CMK (cell line): ENCODE measurements around the gene GALNT9.

Source experiments
- DNase-seq: peaks from one replicate; pipeline ENCODE4 v3.0.0-alpha.2; 2010; ENCODE audit warnings: low read depth

The GALNT9 gene

DNA sequence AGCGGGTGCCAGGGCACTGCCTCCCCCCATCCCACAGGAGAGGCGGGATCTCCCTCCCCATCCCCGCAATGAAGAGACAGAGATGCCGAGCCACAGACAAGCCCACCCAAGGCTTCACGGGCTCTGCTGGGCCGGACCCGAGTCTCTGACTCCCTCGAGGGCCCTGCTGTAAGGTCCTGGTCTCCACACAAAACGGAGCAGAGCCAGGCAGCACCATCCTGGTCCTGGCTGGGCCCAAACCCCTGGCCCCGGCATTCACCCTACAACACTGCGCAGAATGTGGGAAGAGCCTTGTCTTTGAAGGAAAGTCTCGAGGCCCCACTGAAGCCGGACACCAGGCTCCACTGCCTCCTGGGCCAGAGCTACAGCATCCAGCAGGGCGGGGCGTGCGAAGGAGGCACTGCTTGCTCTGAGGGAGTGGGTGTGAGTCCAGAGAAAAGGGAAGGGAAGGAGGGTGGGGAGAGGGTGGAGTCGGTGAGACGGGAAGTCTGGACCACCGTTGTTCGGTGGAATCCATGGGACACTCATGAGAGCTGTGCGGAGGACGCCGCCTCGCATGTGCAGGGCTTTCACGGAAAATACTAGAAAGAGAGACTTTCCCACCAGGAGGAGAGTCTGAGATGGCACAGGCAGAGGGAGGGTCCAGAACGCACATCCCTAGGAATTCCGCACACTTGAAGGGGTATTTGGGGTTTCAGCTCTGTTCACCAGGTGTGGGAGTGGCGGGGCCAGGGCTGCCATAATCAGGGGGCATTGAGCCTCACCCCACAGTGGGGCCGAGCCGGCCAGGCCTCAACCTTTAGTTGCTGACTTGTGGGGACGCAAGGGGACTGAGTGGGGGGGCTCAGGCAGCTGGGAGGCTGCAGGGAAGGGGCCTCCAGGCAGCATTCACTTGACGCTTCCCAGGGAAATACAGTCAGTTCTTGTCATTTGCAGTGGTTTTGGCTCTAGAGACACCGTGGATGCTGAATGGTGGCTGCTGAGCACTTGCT lies 36.8 kb downstream of the GALNT9 start:
- no peak for DNase-seq

- DNase-seq: no peak
Observed at GRCh38 chr12:132291402-132292175, 37.8 kb downstream of the GALNT9 start.

- DNase-seq: no peak
Observed at GRCh38 chr12:132290203-132290540, 39.2 kb downstream of the GALNT9 start.

DNA sequence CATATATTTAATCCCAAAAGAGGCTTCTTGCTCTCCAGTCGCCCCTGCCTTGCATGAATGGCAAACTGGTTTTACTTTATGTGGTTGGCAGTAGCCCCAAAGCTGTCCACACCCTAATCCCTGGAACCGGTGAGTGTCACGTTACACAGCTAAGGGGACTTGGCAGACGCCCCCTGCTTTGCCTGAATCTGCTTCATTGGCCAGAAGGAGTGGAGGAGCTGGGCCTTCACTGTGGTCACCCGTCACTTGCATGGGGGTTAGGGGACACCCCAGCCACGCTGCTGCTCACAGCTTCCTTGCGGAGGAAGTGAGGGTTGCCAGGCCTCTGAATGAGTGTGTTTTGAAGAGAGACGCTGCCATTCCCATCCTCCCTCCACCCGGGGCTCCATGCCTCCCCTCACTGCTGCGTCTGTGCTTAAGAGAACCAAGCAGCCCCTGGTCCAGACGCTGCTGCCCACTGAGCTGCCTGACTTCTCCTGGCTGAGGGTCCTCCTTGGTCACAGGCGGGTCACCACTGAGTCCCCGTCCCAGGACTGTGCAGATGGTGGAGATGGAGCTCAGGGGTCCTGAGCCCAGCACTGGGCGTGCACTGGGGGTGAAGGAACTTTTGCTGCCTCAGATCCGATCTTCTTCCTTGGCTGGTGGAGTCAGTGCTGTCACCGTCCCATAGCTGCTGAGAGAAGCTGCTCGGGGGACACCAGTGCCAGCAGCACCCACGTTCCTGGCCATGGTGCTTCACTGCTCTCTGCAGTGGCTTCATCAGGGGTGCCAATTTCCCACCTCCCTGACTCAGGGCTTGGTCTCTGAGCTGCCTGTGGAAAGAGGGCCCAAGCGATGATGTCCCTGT lies 39.8 kb downstream of the GALNT9 start:
- no peak for DNase-seq

DNA sequence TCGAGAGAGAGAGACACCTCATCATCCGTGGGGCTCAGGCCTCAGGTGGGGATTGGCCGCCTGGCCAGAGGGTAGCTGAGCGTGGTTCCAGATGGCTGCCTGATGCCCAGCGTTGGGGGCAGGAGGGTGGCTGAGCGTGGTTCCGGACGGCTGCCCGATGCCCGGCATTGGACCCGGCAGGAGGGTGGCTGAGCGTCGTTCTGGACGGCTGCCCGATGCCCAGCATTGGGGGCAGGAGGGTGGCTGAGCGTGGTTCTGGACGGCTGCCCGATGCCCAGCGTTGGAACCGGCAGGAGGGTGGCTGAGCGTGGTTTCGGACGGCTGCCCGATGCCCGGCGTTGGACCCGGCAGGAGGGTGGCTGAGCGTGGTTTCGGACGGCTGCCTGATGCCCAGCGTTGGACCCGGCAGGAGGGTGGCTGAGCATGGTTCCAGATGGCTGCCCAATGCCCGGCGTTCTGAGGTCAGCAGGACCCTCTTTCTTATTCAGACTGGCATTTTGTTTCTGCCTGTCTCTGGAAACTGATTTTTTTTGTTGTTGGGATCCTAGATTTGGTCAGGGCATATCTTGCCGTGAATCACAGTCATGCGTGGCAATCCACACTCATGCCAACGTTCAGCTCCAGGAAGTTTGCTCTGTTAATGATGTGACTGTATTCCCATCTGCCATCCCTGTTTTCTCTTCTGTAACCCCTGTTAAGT lies 40.7 kb downstream of the GALNT9 start:
- DNase-seq: no peak

GRCh38 chr12:132287391-132288238 lies 41.8 kb downstream of the GALNT9 start:
- DNase-seq: no peak

GRCh38 chr12:132286912-132287311 lies 42.5 kb downstream of the GALNT9 start:
- no peak for DNase-seq

GRCh38 chr12:132285991-132286681 lies 43.3 kb downstream of the GALNT9 start:
- DNase-seq: no peak

GRCh38 chr12:132284827-132285741 lies 44.3 kb downstream of the GALNT9 start:
- DNase-seq: no peak

DNA sequence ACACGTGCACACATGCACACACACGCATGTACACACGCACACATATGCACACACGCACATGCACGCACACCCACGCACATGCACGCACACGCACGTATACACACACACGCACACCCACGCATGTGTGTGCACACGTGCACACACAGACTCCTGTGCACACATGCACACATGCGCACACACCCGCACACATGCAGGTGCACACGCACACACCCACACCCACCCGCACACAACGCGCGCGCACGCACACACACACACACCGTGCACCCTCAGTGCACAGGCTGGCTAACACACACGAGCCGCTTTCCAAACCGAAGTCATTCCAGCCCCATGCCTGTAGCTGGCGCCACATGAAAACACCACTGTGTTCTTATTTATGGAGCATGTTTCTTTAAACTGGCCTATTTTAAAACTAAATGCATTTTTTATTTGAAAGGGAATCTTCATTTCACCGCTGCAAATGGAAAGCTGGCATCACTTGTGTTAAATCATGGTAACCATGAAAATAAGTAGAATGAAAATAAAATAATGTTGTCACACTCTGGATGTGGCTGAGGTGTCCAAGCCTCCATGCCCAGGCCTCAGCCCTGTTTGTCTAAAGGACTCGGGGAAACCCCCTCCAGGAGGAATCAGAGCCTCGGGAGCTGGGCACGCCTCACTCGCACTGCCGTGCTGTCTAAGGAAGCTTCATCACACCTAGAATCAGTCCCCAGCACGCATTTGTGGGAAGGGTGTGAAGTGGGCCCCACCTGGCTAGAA lies 45.1 kb downstream of the GALNT9 start:
- DNase-seq: no peak

DNA sequence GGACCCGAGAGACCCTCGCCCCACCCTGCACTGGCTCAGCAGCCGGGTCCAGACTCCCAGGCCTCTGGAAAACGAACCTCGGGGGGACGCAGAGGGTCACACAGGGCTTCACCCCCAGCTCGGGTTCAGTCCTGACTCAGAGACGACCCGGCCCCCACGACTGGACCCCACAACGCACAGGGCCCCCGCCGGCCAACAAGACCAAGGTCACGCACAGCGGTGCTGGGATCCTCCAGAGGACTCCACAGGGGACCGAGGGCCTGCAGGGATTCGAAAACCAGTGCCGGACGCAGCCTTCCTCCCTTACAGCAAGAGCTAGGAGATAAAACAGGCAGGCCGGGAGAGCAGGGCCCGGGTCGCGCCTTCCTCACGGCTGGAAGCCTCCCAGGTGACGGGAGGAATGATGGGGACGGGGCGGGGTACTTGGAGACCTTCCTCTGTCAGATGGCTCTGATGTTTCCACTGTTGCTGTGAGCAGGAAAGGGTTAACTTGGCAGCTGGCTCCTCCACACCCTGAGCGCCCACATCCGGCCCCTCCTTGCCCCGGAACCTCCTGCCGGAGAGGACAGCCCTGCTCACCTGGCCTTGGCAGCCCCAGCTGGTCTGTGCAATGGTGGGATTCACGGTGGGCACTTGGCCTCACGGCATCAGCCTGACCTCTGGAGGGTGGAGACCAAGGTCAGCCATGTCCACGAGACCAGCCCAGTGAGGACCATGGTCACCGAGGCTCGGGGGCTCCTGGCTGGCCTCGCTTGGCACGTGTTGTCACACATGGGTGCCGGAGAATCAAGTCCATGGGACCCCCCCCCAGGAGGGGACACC lies 46.2 kb downstream of the GALNT9 start:
- DNase-seq: no peak

DNA sequence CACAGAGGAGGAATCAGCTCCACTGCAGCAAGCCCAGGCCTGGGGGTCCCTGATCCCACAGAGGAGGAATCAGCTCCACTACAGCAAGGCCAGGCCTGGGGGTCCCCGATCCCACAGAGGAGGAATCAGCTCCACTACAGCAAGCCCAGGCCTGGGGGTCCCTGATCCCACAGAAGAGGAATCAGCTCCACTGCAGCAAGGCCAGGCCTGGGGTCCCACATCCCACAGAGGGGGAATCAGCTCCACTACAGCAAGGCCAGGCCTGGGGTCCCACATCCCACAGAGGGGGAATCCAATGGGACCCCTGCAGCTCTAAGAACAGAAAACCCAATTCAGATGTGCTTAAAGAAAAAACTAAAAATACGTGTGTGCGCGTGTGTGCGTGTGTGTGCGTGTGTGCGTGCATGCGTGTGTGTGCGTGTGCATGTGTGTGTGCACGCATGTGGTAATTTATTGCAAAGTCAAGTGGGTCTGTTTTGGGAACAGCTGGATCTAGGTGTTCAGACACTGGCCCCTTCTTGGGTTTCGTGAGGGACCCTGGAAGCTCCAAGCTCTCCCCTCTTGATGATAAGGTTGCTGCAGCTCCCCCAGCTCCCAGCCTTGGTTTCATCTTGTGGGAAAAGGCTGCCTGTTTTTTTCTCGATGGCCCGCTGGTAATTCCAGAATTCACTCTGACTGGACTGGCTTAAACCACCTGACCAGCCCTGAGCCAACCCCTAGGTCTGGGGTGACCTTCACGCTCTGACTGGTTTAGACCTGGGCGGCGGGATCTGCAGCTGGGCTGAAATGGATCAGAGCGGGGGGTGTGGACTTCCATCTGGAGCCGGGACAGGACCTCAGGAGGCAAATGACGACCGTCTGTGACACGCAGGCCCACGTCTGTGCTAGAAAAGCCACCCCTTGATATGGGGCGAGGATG lies 47.1 kb downstream of the GALNT9 start:
- no peak for DNase-seq

DNA sequence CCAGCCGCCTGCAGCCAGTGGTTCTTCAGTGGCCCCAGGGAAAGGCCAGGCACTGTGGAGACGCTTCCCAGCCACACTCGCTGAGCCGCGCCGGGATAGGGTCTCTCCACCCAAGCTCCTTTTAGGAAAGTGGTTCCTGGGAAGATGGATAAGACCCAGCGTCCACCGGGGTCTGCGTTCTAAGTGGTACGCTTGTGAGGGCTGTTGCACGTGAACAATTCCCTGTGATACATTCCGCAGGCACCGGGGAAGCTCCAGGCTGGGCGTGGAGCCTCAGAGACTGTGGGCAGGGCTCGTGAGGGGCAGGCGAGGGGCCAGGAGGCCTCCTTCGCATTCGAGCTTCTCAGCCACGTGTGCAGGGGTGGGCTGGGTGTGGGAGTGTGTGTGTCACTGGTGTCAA lies 48.4 kb downstream of the GALNT9 start:
- no peak for DNase-seq

- no peak for DNase-seq
Observed at GRCh38 chr12:132280406-132280805, 49.0 kb downstream of the GALNT9 start.

DNA sequence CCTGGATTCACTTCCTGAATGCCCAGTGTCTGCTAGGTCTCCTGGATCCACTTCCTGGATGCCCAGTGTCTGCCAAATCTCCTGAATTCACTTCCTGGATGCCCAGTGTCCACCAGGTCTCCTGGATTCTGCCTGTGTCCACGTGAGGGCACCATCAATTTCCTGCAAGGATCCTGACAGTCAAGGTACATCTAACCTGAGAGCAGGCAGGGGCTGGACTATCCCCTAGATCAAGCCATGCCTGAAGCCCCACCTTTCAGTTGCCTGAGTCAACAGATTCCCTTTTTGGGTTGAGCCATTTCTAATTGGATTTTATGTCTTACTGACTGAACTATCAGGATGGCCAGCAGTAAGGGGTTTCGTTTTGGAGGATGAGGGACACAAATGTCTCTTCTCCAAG lies 49.5 kb downstream of the GALNT9 start:
- no peak for DNase-seq

DNA sequence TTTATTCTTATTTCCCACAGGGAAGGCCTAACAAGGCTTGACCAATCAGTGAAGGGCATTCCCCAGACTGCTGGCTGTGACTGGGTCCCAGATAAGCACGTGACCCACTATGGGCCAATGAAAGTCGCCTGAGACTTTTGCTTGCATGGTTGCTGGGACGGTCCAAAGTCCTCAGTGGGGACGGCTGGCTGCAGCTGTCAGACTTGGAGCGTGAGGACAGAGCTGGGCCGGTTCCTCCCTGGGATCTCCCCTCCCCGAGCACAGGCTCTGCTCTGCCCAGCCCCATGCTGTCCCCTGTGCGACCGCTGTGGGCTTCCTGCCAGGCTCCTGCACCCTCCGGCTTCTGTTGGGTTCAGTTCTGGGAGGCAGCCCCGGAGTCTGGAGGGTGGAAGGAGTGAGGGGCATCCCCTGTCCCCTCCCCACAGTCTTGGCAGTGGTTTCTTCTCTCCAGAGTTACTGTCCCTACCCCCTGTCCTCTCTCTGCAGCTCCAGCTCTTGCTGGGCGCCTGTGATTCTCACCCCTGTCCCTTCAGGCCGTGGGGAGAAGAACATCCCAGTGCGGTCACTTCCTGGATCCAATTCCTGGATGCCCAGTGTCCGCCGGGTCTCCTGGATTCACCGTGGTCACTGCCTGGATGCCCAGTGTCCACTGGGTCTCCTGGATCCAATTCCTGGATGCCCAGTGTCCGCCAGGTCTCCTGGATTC lies 50.1 kb downstream of the GALNT9 start:
- no peak for DNase-seq
